Activated CD4-positive, alpha-beta T cell treated with anti-CD3 and anti-CD28 coated beads for 48 hours (primary cell): ENCODE measurements around the gene MYLK2.

Source experiments
- DNase-seq: peaks from one replicate; pipeline ENCODE4 v3.0.0-alpha.2; 2020

MYLK2 gene

DNA sequence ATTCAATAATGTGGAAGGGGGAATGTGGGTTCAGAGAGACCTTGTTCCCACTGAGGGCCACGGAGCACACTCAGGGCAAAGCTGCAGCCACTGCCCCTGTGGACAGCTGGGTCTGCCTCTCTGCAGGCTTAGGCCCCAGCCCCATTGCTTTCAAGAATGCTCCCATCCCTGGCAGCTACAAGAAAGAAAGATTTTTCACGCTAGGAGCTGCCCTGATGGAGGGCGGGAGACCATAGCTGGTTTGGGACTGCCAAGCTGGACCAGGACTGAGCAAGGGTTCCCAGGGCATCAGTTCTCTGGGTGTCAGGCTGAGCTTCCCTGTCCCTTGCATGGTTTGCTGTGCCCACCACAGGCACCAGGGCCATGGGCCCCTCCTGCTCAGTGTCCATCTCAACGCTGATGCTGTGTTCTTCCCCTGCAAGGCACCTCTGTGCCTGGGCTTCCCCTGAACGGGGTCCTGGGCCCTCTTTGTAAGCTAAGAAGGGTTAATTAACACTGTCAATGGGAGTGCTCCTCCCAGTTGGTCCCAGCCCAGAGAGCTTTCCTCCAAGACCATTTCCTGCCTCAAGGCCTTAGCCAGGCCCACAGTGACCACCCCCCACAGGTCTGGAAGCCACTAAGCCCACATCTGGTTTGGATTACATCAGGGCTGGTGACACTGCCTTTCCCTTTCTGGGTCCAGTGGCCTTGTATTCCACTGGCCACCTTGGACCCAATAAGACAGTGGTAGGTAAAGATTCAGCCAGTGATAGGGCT is 17.9 kb downstream of the MYLK2 start:
- no peak for DNase-seq

- no peak for DNase-seq
Observed at GRCh38 chr20:31837896-31838397, 18.8 kb downstream of the MYLK2 start.

DNA sequence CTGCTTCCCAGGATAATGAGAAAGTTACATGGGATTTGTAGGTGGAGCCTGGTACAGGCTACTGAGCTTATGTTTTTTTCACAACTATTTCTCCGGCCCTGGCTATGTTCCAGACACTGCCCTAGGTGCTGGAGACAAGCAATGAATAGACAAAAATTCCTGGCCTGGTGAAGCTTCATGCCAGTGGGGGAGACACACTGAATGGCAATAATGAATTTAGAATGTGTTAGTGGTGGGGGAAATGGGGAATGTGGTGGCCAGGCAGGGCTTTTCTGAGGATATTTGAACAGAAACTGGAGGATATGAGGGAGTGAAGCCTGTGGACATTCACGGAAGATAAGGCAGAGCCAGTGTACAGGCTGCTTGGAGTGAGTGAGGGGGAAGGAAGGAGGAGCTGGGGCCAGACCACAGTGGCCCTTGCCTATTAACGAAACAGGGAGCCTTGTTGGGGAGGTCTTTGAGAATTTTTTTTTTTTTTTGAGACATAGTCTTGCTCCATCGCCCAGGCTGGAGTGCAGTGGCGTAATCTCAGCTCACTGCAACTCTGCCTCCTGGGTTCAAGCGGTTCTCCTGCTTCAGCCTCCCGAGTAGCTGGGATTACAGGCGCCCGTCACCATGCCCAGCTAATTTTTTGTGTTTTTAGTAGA is 19.6 kb downstream of the MYLK2 start:
- no peak for DNase-seq

- no peak for DNase-seq
Observed at GRCh38 chr20:31839782-31840487, 20.8 kb downstream of the MYLK2 start.

DNA sequence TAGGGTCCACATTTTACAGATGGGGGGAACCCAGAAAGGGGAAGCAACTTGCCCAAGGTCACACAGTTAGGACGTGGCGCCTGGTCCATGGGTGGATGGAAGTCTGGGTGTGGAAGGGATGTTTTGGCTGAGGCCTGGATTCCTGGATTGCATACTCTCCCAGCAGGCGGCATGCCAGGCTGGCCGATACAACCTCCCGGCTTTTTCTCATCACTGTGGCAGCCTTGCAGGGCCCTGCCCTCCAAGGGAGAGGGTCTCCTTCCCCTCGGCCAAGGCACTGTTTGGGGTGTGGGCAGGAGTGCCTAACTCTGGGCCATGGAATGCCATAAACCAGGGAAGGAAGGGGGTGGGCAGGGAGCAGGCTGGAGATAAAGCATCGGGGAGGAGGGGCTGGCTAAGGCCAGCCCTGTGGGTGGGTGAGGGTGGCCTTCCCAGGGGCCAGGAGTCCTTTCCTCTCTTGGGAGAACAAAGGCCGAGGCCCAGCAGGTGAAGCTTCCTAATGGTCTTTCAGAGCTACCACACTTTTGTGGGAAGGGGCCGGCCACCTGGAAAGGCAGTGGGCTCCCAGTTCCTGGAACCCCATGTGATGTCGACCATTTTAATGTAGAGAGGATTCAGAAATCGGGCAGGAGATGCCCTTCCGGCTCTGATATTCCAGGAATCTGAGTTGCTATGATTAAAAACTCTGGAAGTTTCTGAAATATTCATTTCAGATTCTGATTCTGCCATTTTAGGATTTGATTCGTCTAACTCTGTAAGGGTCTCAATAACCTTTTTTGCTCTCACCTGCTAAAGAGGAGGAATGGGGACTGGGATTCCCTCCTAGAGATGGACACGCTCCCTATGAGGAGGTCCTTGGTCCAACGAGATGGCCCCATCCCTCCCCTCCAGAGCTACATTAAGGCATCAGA is 22.0 kb downstream of the MYLK2 start:
- DNase-seq, result no peak

- no peak for DNase-seq
Observed at GRCh38 chr20:31841928-31842327, 22.8 kb downstream of the MYLK2 start.

DNA sequence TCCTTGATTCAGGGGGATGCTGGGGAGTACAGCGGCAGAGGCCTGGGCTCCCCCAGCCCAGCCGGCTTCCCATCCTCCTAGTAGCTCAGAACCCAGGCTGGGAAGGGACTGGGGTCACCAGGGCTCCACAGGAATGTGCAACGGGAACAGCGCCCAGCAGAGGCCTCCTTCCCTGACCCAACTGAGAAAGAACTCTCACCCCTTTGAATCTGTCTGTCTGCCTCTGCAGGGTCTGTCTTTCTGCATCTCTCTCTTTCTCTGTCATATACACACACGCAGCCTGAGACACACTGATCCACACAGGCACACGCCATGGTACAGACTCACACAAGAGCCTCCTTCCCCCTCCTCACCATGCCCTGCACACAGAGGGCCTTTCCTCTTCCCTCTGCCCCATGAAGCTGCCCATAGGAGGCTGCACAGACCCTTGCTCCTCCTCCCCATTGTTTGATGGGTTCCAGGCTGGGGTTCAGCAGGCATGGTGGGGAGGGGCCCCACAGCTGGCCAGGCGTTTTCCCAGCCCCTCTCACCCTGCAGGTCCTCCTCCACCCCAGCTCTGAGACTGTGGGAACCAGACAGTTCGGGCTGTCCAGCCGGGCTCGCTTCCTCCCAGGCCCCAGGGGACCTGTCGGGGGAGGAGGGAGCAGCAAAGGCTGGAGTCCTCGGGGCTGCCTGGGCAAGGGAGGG is 23.5 kb downstream of the MYLK2 start:
- no peak for DNase-seq

DNA sequence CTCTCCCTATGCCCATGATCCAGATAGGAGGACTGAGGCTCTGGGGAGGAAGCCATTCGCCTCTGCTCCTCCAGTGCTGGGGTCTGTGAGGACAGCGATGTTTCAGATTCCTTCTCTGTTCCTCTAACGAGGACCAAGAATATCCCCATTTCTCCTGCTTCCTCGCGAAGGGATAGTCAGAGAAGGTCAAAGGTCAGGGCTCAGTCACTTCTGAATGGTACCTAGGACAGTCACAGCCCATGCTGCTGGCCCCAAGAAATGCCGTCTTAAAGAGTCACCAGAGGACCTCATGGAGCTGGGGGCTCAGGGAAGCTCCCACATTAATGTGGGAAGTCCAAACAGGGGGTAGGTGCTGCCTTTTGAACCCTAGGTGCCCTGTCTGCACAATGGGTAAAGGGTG is 24.1 kb downstream of the MYLK2 start:
- no peak for DNase-seq

DNA sequence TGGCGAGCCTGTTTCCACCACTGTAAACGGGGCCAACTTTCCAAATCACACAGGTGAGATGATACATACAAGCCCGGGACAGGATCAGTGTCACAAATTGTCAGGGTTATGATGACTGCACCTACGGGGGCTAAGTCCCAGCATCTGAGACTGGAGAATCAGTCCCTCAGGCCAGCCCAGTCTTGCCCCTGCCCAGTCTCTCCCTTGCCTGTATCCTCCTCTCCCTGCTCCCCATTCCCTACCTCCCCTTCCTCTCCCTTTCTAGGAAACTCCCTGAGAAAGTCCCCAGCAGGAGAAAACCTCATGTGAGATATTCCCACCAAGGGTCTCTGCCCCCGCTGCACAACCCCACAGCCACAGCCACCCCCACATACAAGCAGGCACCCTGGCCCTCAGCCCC is 24.7 kb downstream of the MYLK2 start:
- no peak for DNase-seq

DNA sequence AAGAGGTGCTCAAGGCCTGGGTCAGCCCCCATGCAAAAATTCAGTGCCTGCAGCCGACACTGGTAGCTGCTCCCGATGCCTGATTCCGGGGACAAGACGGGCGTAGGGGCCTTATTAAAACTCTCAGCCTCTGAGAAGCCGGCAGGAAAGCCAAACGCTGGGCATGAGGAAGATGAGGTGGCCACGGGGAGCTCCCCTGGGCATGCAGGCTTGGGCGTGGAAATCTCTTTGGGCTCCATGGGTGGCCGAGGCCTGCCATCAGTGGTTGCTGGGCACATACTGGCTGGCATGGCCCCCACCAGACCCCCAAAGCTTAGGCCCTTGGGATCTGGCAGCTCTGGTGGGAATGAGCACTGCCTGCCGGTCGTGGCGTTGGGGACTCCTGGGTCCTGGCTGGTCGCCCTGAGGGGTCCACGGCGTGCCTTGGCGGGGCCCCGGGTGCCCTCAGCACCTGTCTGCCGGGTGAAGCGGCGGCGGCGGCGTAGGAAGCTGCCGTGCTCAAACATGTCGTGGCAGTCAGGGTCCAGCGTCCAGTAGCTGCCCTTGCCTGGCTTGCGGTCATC is 25.7 kb downstream of the MYLK2 start:
- no peak for DNase-seq

GRCh38 chr20:31845300-31845863 is 26.2 kb downstream of the MYLK2 start, which contains the start of gene FOXS1:
TSS of gene FOXS1 (minus strand) at chr20:31845604. CDS start at chr20:31845542, 62 bp downstream.
- no peak for DNase-seq

DNA sequence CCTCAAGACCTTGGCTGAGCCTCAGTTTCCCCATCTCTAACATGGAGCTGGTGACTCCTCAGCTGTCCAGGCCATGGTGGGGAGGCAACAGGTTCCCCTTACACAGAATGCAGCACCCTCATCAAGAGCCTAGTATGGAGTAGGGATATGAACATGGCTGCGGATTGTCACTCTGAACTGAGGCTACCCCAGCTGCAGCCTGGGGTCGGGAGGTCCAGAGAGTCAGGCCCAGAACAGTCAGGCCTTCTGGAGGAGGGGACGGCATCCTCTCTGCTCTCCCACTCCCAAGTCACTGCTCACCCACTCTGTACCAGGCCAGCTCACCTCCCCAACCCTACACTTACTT is 27.6 kb downstream of the MYLK2 start:
- no peak for DNase-seq

GRCh38 chr20:31848088-31848999 is 29.2 kb downstream of the MYLK2 start:
- no peak for DNase-seq

DNA sequence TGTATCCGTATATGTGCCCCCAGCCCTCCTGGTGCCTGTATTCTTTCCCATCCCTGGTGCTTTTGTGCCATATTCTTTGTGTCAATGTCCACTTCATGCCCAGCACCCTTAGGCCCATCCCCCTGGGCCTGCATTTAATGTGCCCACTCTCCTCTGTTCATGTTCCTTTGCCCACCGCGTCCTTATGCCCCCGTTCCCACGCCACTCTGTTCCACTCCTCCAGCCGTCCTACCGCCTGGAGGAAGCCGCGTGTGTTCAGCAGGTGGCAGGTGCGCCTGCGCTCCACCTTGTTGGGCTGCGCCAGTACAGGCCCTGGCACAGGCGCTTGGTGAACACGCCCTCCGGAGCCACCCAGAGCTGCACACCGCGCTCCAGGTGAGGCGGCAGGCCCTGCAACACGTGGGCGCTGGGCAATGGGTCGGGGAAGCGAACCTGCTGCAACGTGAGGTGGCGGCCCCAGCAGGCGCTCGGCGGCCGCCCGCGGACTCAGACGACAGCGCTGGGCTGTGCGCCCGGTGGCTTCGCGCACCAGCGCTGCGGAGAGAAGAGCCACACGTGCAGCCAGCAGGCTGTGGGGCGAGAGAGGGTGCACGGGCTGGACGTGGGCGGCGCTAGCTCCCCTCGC is 30.3 kb downstream of the MYLK2 start:
- DNase-seq, result no peak

DNA sequence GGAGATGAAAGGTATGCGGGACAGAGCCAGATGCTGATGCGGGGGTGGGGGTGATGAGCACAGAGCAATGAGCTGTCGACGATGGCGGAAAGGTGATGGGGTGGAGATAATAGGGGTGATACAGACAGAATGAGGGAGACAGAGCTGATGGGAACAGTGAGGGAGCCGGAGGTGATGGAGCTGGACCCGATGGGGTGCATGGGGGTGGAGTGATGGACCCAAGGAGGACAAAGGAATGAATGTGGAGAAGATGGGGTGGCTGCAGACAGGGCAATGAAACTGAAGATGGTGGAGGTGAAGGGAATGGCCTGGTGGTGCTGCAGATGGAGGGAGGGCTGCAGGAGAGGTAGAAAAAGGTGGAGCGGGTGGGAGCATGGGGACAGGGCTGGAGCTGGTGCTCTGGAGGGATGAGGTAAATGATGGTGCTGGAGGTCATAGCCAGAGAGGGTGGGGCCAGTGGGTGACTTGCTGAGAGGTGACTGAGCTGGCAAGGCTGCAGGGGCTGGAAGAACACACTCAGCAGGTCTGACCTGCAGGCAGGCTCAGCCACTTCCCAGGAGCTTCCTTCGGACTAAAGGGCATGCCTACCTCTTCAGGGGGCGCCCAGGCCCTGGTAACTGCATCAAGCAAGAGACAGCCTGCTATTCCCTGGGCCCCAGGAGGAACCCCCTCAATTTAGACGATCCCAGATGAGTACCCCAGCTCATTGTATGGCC is 32.2 kb downstream of the MYLK2 start:
- no peak for DNase-seq

DNA sequence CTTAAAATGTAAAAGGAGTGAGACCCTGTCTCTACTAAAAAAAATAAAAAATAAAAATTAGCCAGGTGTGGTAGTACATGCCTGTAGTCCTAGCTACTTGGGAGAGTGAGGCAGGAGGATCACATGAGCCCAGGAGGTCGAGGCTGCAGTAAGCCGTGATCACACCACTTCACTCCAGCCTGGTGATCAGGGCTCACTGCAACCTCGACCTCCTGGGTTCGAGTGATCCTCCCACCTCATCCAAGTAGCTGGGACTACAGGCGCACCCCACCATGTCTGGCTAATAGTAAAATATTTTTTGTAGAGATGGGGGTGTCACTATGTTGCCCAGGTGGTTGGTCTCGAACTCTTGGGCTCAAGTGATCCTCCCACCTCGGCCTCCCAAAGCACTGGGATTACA is 34.3 kb downstream of the MYLK2 start:
- DNase-seq, result no peak

- DNase-seq, result no peak
Observed at GRCh38 chr20:31856516-31856915, 37.4 kb downstream of the MYLK2 start.

GRCh38 chr20:31857861-31858759 is 39.0 kb downstream of the MYLK2 start:
- DNase-seq, result no peak
